K562 (cell line): Measurements from ENCODE around the gene GPR52. TPM values are rescaled to one million over a fixed set of nuclear protein-coding genes. Genes with fewer than 3 reads are reported as not detected.

ENCODE experiments used
- ATAC-seq: fragments of 200-7000 bp; cut with Tn5 transposase; 3 replicates; pipeline ENCODE4 v1.9.1; 2020; ENCODE audit warnings: moderate library complexity
- BruUV-seq: library from RNA; stranded (reverse); fragments of 400-500 nt; replicated peaks from 2 replicates; lab custom pipeline; 2021; lab: Mats Ljungman, UMichigan
- CTCF ChIA-PET: fragments of 300-600 bp; formaldehyde crosslinking; extraction: SDS; loops from one replicate; lab custom pipeline; 2021; ENCODE audit warnings: low intra/inter-chr PET ratio; lab: Yijun Ruan, JAX
- POLR2A ChIA-PET: fragments of 300-600, 350-650 bp; sonication (Branson Sonifier 250); formaldehyde crosslinking; extraction: SDS; loops from one replicate; lab custom pipeline; 2021; ENCODE audit warnings: antibody characterized with exemption, inconsistent platforms; lab: Yijun Ruan, JAX
- DNase-seq, 4 experiments: peaks; one replicate each; pipeline versions ENCODE4 v3.0.0 to v3.0.0-alpha.2; 2011 to 2018; ENCODE audit warnings: low spot score in 3 of 4, mixed read lengths in 3 of 4; ENCODE audit errors: extremely low read depth in 1 of 4
- FAIRE-seq: peaks from 2 replicates; lab custom pipeline; 2011; peaks lifted over from hg19 to GRCh38; lab: Jason Lieb, UNC
- H2AFZ ChIP-seq: 2 replicates; pipeline ENCODE4 v1.6.0; 2011; ENCODE audit warnings: low read depth, low read length, control low read depth, inconsistent platforms
- H3K27ac ChIP-seq: fragments of 200-600 bp; 3 replicates; pipeline ENCODE4 v1.8.0; 2011; ENCODE audit warnings: low read depth, mild to moderate bottlenecking, control low read depth, inconsistent platforms, low read length, moderate library complexity, mixed read lengths; ENCODE audit errors: extremely low read depth
- H3K27me3 ChIP-seq, 2 experiments: fragments of 300-600 bp in 1 of 2; 2 replicates in 1 of 2; 3 replicates in 1 of 2; pipeline versions ENCODE4 v1.6.0 to v1.8.0; 2011; ENCODE audit warnings: inconsistent platforms in 2 of 2, low read length in 2 of 2, mild to moderate bottlenecking in 1 of 2, mixed read lengths in 1 of 2, moderate library complexity in 1 of 2; ENCODE audit not compliant: control insufficient read depth in 2 of 2, insufficient read depth in 2 of 2
- H3K36me3 ChIP-seq: fragments of 300-600 bp; 3 replicates; pipeline ENCODE4 v1.8.0; 2011; ENCODE audit warnings: mild to moderate bottlenecking, low read length, inconsistent platforms; ENCODE audit not compliant: control insufficient read depth, insufficient read depth
- H3K4me1 ChIP-seq, 2 experiments: fragments of 200-600 bp in 1 of 2; replicated peaks in 1 of 2; 2 replicates in 1 of 2; 3 replicates in 1 of 2; pipeline versions ENCODE4 v1.5.1 to v1.8.0; 2011; ENCODE audit warnings: inconsistent platforms in 2 of 2, low read length in 2 of 2, mild to moderate bottlenecking in 1 of 2, mixed read lengths in 1 of 2, moderate library complexity in 1 of 2; ENCODE audit not compliant: control insufficient read depth in 2 of 2, insufficient read depth in 2 of 2
- H3K4me2 ChIP-seq: 2 replicates; pipeline ENCODE4 v1.6.1; 2011; ENCODE audit warnings: low read length, control low read depth, inconsistent platforms, mixed read lengths; ENCODE audit not compliant: insufficient read depth
- H3K4me3 ChIP-seq: fragments of 200-600 bp; sonication (generic), shearing (Covaris generic); 2 replicates; pipeline ENCODE4 v1.5.1; 2016; ENCODE audit warnings: control low read depth, inconsistent platforms
- H3K79me2 ChIP-seq: fragments of 200-600 bp; 3 replicates; pipeline ENCODE4 v1.8.0; 2011; ENCODE audit warnings: low read length, inconsistent platforms; ENCODE audit not compliant: control insufficient read depth, insufficient read depth
- H3K9ac ChIP-seq, 2 experiments: 2 replicates each; pipeline versions ENCODE4 v1.6.0 to v1.6.1; 2011; ENCODE audit warnings: low read depth in 2 of 2, low read length in 2 of 2, control low read depth in 1 of 2, inconsistent platforms in 1 of 2, mild to moderate bottlenecking in 1 of 2, mixed read lengths in 1 of 2; ENCODE audit not compliant: insufficient read depth in 1 of 2
- H3K9me1 ChIP-seq: one replicate; pipeline ENCODE4 v1.6.0; 2011; ENCODE audit warnings: inconsistent platforms, mild to moderate bottlenecking, low read length, moderate library complexity; ENCODE audit not compliant: control insufficient read depth, insufficient read depth
- H3K9me3 ChIP-seq: replicated peaks from 2 replicates; pipeline ENCODE4 v1.5.1; 2011; ENCODE audit warnings: low read depth, low read length, inconsistent platforms; ENCODE audit not compliant: control insufficient read depth, insufficient read depth
- H4K20me1 ChIP-seq: replicated peaks from 2 replicates; pipeline ENCODE4 v1.6.1; 2011; ENCODE audit warnings: low read length, inconsistent platforms, mixed read lengths; ENCODE audit not compliant: control insufficient read depth, insufficient read depth
- CCNT2 ChIP-seq: IDR thresholded peaks from 2 replicates; pipeline ENCODE4 v1.6.1; 2011; ENCODE audit warnings: borderline replicate concordance, low read depth, mild to moderate bottlenecking, moderate library complexity, mixed read lengths, low read length; ENCODE audit not compliant: insufficient read length; ENCODE audit errors: extremely low read depth
- DACH1 ChIP-seq: fragments of 450-650 bp; IDR thresholded peaks from 2 replicates; pipeline ENCODE4 v1.6.1; 2018; ENCODE audit not compliant: partially characterized antibody
- DMBX1 ChIP-seq: fragments of 250-450 bp; sonication (Bioruptor Pico); IDR thresholded peaks from 2 replicates; pipeline ENCODE4 v1.8.0; 2022; ENCODE audit warnings: inconsistent platforms, mild to moderate bottlenecking, moderate library complexity, borderline replicate concordance
- FOSL1 ChIP-seq: fragments of 200-800 bp; sonication (Bioruptor generic); conservative IDR thresholded peaks from 2 replicates; pipeline ENCODE4 v1.6.1; 2016; ENCODE audit warnings: missing genetic modification characterization, missing compliant biosample characterization
- HLTF ChIP-seq: fragments of 450-650 bp; IDR thresholded peaks from 2 replicates; pipeline ENCODE4 v1.6.1; 2016
- JUN ChIP-seq, 2 experiments: sonication (generic) in 1 of 2; formaldehyde crosslinking in 1 of 2; IDR thresholded peaks; 2 replicates each; pipeline versions ENCODE4 v1.6.1 to v1.8.0; 2012 to 2022; ENCODE audit warnings: borderline replicate concordance in 2 of 2, mild to moderate bottlenecking in 2 of 2, improper control_type of control experiment in 1 of 2, low read depth in 1 of 2, low read length in 1 of 2, missing genetic modification reagents in 1 of 2
- KLF10 ChIP-seq: fragments of 250-450 bp; sonication (Bioruptor Pico); IDR thresholded peaks from 2 replicates; pipeline ENCODE4 v1.6.1; 2021; ENCODE audit warnings: matching md5 sums
- MAZ ChIP-seq, 2 experiments: fragments of 450-650 bp in 1 of 2; sonication (generic) in 1 of 2; formaldehyde crosslinking; IDR thresholded peaks in 1 of 2; conservative IDR thresholded peaks in 1 of 2; 2 replicates each; pipeline versions ENCODE4 v1.4.0 to v1.5.0; 2020; ENCODE audit warnings: mild to moderate bottlenecking in 1 of 2, missing genetic modification reagents in 1 of 2
- MEIS2 ChIP-seq: fragments of 450-650 bp; IDR thresholded peaks from 2 replicates; pipeline ENCODE4 v1.6.1; 2014; ENCODE audit warnings: mild to moderate bottlenecking; ENCODE audit not compliant: partially characterized antibody
- RFX5 ChIP-seq: IDR thresholded peaks from 2 replicates; pipeline ENCODE4 v1.6.1; 2011; ENCODE audit warnings: low read depth, mild to moderate bottlenecking, improper control_type of control experiment, low read length
- SMAD2 ChIP-seq: fragments of 150-350 bp; IDR thresholded peaks from 2 replicates; pipeline ENCODE4 v1.6.1; 2014; ENCODE audit warnings: low read depth, mild to moderate bottlenecking, low read length
- SNRNP70 ChIP-seq: fragments of 200-400 bp; formaldehyde crosslinking; optimal IDR thresholded peaks from 2 replicates; pipeline ENCODE3; 2017; ENCODE audit warnings: low read depth, low read length
- TBL1XR1 ChIP-seq, 2 experiments: IDR thresholded peaks; 2 replicates each; pipeline ENCODE4 v1.6.1; 2012; ENCODE audit warnings: improper control_type of control experiment in 2 of 2, low read length in 2 of 2, mild to moderate bottlenecking in 1 of 2
- ZNF140 ChIP-seq: fragments of 250-450 bp; sonication (Bioruptor Pico); IDR thresholded peaks from 2 replicates; pipeline ENCODE4 v1.8.0; 2021; ENCODE audit warnings: moderate library complexity, mild to moderate bottlenecking, inconsistent platforms
- ZNF347 ChIP-seq: fragments of 450-650 bp; formaldehyde crosslinking; IDR thresholded peaks from 2 replicates; pipeline ENCODE4 v1.4.0; 2020; ENCODE audit warnings: low read depth, mild to moderate bottlenecking, moderate library complexity
- WGBS: fragments of 100-300 bp; shearing (Covaris generic); methylation state at CpG from one replicate; pipeline ENCODE4 v1.1.6; 2016; ENCODE audit warnings: low coverage, mixed read lengths; ENCODE audit not compliant: insufficient coverage; ENCODE audit errors: missing lambda C conversion rate; 5-methylcytosine and 5-hydroxymethylcytosine counted together
- in situ Hi-C: fragments of 300-500 bp; cut with MboI; formaldehyde crosslinking; loops from 4 replicates; pipeline ENCODE4 v1.15.0; 2018; ENCODE audit warnings: inconsistent platforms, mixed read lengths
- intact Hi-C: fragments of 100-400 bp; cut with micrococcal nuclease; formaldehyde crosslinking; loops from 2 replicates; pipeline ENCODE4 v1.14.2; 2022
- polyA plus RNA-seq, 8 experiments: library from polyadenylated mRNA; depleted of rRNA in 4 of 8; stranded (reverse) in 5 of 8; unstranded in 3 of 8; fragments of >200 nt; fragmentation: Nextera tagmentation in 2 of 8; fragmentation: Illumina TruSeq in 1 of 8; extraction: Ambion mirVana in 2 of 8; extraction: Trizol in 1 of 8; gene quantifications; 2 replicates each; pipeline versions ENCODE4 v1.2.1 to v1.2.3, GENCODE V29; 2011 to 2014; ENCODE audit warnings: inconsistent platforms in 1 of 8, missing spikeins in 1 of 8
- total RNA-seq, 7 experiments: library from RNA; depleted of rRNA in 6 of 7; stranded (reverse); fragments of >200 nt in 6 of 7; fragmentation: Illumina TruSeq in 2 of 7; extraction: Trizol in 2 of 7; gene quantifications; 2 replicates each; pipeline versions ENCODE4 v1.2.1 to v1.2.3, GENCODE V29; 2011 to 2021; ENCODE audit warnings: low replicate concordance in 1 of 7
- TF ChIP-seq, protein P1 (sequence below): fragments of 450-650 bp; IDR thresholded peaks from 2 replicates; pipeline ENCODE4 v1.6.1; 2016; ENCODE audit warnings: low read depth, mild to moderate bottlenecking, moderate library complexity
- TF ChIP-seq, protein P2 (sequence below), 2 experiments: fragments of 450-650 bp; IDR thresholded peaks; 2 replicates each; pipeline ENCODE4 v1.6.1; 2018; ENCODE audit warnings: mild to moderate bottlenecking in 2 of 2, low read depth in 1 of 2; ENCODE audit not compliant: partially characterized antibody in 2 of 2

The GPR52 gene
- total and polyA plus RNA-seq, 9 of the 15 experiments (the other 6 are each of a cell fraction or from before 2014, with no cell fraction given), result 0.12 to 4.9 (median 1.1) TPM; not detected in 3

GRCh38 chr1:174465855-174466254 is 18.1 kb downstream of the GPR52 start:
- ATAC-seq, result no peak; the same call in 2 of the 3 replicates
- POLR2A ChIA-PET, result interaction anchor here (1.4 kb wide), 1 partner anchor 16 kb away, joined by 4 read pairs; no protein-coding TSS in a partner anchor
- TF ChIP-seq MAZ (CRISPR knock-in tag; conservative IDR thresholded peaks at IDR 0.05 in 1 of 2, IDR thresholded peaks at IDR 0.05 in 1 of 2) (no peak), ZNF347 (no peak), ZNF140 (no peak), FOSL1 (no peak), HLTF (no peak), JUN (IDR thresholded peaks at IDR 0.05; ENCODE audit: borderline replicate concordance, low read depth, low read length) (no peak), JUN (CRISPR knock-in tag; IDR thresholded peaks at IDR 0.05; ENCODE audit: borderline replicate concordance) (no peak), KLF10 (CRISPR knock-in tag) (no peak), RFX5 (no peak), CCNT2 (no peak), DMBX1 (no peak), MEIS2 (no peak), DACH1 (no peak), SNRNP70 (no peak), TBL1XR1 (IDR thresholded peaks at IDR 0.05; ENCODE audit: low read length in 2 of 2) (no peak), SMAD2 (no peak)
- TF ChIP-seq, protein P1, sequence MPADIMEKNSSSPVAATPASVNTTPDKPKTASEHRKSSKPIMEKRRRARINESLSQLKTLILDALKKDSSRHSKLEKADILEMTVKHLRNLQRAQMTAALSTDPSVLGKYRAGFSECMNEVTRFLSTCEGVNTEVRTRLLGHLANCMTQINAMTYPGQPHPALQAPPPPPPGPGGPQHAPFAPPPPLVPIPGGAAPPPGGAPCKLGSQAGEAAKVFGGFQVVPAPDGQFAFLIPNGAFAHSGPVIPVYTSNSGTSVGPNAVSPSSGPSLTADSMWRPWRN, result no peak
- TF ChIP-seq, protein P2, sequence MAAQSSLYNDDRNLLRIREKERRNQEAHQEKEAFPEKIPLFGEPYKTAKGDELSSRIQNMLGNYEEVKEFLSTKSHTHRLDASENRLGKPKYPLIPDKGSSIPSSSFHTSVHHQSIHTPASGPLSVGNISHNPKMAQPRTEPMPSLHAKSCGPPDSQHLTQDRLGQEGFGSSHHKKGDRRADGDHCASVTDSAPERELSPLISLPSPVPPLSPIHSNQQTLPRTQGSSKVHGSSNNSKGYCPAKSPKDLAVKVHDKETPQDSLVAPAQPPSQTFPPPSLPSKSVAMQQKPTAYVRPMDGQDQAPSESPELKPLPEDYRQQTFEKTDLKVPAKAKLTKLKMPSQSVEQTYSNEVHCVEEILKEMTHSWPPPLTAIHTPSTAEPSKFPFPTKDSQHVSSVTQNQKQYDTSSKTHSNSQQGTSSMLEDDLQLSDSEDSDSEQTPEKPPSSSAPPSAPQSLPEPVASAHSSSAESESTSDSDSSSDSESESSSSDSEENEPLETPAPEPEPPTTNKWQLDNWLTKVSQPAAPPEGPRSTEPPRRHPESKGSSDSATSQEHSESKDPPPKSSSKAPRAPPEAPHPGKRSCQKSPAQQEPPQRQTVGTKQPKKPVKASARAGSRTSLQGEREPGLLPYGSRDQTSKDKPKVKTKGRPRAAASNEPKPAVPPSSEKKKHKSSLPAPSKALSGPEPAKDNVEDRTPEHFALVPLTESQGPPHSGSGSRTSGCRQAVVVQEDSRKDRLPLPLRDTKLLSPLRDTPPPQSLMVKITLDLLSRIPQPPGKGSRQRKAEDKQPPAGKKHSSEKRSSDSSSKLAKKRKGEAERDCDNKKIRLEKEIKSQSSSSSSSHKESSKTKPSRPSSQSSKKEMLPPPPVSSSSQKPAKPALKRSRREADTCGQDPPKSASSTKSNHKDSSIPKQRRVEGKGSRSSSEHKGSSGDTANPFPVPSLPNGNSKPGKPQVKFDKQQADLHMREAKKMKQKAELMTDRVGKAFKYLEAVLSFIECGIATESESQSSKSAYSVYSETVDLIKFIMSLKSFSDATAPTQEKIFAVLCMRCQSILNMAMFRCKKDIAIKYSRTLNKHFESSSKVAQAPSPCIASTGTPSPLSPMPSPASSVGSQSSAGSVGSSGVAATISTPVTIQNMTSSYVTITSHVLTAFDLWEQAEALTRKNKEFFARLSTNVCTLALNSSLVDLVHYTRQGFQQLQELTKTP (IDR thresholded peaks at IDR 0.05; ENCODE audit: low read depth in 1 of 2, partially characterized antibody in 2 of 2), result no peak

More at GRCh38 chr1:174465855-174466254, 18.1 kb downstream of the GPR52 start:
- H3K4me3 ChIP-seq, result no peak overlapping the region
- H3K9me3 ChIP-seq, result no peaks in the 10 kb centered on the region
- intact Hi-C loops (loop anchor here (5.0 kb wide), 1 partner anchor 204 kb away; no protein-coding TSS in a partner anchor), in situ Hi-C loops (no loop called here)
- no peak overlapping the region for H2AFZ ChIP-seq
- CTCF ChIA-PET, result interaction anchor here (0.6 kb wide), 1 partner anchor 1246 kb away, joined by 3 read pairs; no protein-coding TSS in a partner anchor
- no peaks in the 10 kb centered on the region for H3K9me1 ChIP-seq
- BruUV-seq, result no TSS peak
- FAIRE-seq, result peak; percentile 56
- no peak overlapping the region for H3K27ac ChIP-seq
- no peaks in the 10 kb centered on the region for H3K4me1 ChIP-seq
- DNase-seq, result no peak
- H3K36me3 ChIP-seq, result no peaks in the 10 kb centered on the region
- no peak overlapping the region for H3K4me2 ChIP-seq
- no peaks in the 10 kb centered on the region for H3K27me3 ChIP-seq
- no peaks in the 10 kb centered on the region for H3K79me2 ChIP-seq
- H4K20me1 ChIP-seq, result no peaks in the 10 kb centered on the region
- 77% methylated on average over 2 of the region's 2 CpGs for WGBS
- no peak overlapping the region for H3K9ac ChIP-seq
